Osteocyte (in vitro differentiated cells): Measurements from ENCODE around the gene HPCAL1. TPM values are rescaled to one million over a fixed set of nuclear protein-coding genes. Genes with fewer than 3 reads are reported as not detected.

ENCODE experiments used
- DNase-seq: peaks from one replicate; pipeline ENCODE4 v3.0.0; 2021; ENCODE audit warnings: mixed read lengths; ENCODE audit not compliant: unreplicated experiment; ENCODE audit errors: extremely low spot score
- H3K27ac Mint-ChIP-seq: one replicate; pipeline ENCODE4 v1.8.0; 2021; ENCODE audit warnings: mild to moderate bottlenecking, mixed read lengths; ENCODE audit not compliant: unreplicated experiment
- H3K27me3 Mint-ChIP-seq: one replicate; pipeline ENCODE4 v1.8.0; 2021; ENCODE audit warnings: mixed read lengths; ENCODE audit not compliant: unreplicated experiment
- H3K36me3 Mint-ChIP-seq: one replicate; pipeline ENCODE4 v1.8.0; 2021; ENCODE audit warnings: mixed read lengths; ENCODE audit not compliant: unreplicated experiment
- H3K4me1 Mint-ChIP-seq: one replicate; pipeline ENCODE4 v1.8.0; 2021; ENCODE audit warnings: mixed read lengths; ENCODE audit not compliant: unreplicated experiment
- H3K4me3 Mint-ChIP-seq: one replicate; pipeline ENCODE4 v1.8.0; 2021; ENCODE audit warnings: mild to moderate bottlenecking, moderate library complexity, mixed read lengths; ENCODE audit not compliant: unreplicated experiment
- H3K9me3 Mint-ChIP-seq: one replicate; pipeline ENCODE4 v1.8.0; 2021; ENCODE audit warnings: mixed read lengths; ENCODE audit not compliant: unreplicated experiment
- CTCF ChIP-seq: fragments of 200-600 bp; sonication (generic); IDR thresholded peaks from 2 replicates; pipeline ENCODE4 v1.5.0; 2021; ENCODE audit warnings: antibody characterized with exemption, mild to moderate bottlenecking, moderate library complexity
- total RNA-seq: library from RNA; stranded (reverse); gene quantifications from 2 replicates; pipeline ENCODE4 v1.2.1, GENCODE V29; 2021

The HPCAL1 gene
- total RNA-seq, 1 donor from 2014 or later: 56.8 TPM

- H3K9me3 Mint-ChIP-seq: no peaks in the 10 kb centered on the region
- peaks cover 48% of the 10 kb centered on the region for H3K4me1 Mint-ChIP-seq
- DNase-seq: no peak
- no peaks in the 10 kb centered on the region for H3K27me3 Mint-ChIP-seq
- peaks cover 3% of the 10 kb centered on the region for H3K36me3 Mint-ChIP-seq
- no peak overlapping the region for H3K4me3 Mint-ChIP-seq
- TF ChIP-seq CTCF: no peak
- H3K27ac Mint-ChIP-seq: no peak overlapping the region
These were observed 24.2 kb downstream of the HPCAL1 start for GRCh38 chr2:10326707-10327594.

GRCh38 chr2:10327896-10328669 lies 25.4 kb downstream of the HPCAL1 start:
- Mint-ChIP-seq H3K27ac (no peak overlapping the region), H3K4me1 (peaks cover 59% of the 10 kb centered on the region), H3K36me3 (peaks cover 1% of the 10 kb centered on the region), H3K9me3 (no peaks in the 10 kb centered on the region), H3K27me3 (no peaks in the 10 kb centered on the region), H3K4me3 (no peak overlapping the region)
- no peak for DNase-seq
- TF ChIP-seq CTCF: no peak

GRCh38 chr2:10328670-10329579 lies 26.2 kb downstream of the HPCAL1 start:
- Mint-ChIP-seq H3K36me3 (no peaks in the 10 kb centered on the region), H3K27me3 (no peaks in the 10 kb centered on the region), H3K27ac (peak overlapping the region; percentile 94), H3K4me1 (peaks cover 67% of the 10 kb centered on the region), H3K9me3 (no peaks in the 10 kb centered on the region), H3K4me3 (no peak overlapping the region)
- no peak for DNase-seq
- TF ChIP-seq CTCF: no peak

- no peak overlapping the region for H3K4me3 Mint-ChIP-seq
These were observed 26.8 kb downstream of the HPCAL1 start for GRCh38 chr2:10329580-10329879.

More at GRCh38 chr2:10329580-10329879, 26.8 kb downstream of the HPCAL1 start:
- Mint-ChIP-seq H3K36me3 (no peaks in the 10 kb centered on the region), H3K27me3 (no peaks in the 10 kb centered on the region), H3K9me3 (no peaks in the 10 kb centered on the region), H3K4me1 (peaks cover 69% of the 10 kb centered on the region), H3K27ac (peak overlapping the region; percentile 94)
- DNase-seq: no peak
- TF ChIP-seq CTCF: no peak
